ENCODE data around the gene FHIT. TPM values are rescaled to one million over a fixed set of nuclear protein-coding genes. Genes with fewer than 3 reads are reported as not detected.

The FHIT gene
- total and polyA plus RNA-seq, 10 of the 15 experiments (the other 5 are each of a cell fraction or from before 2014, with no cell fraction given): 4.2 to 14.9 (median 9.4) TPM

- ATAC-seq: no peak
- H3K4me1 ChIP-seq (ENCODE audit: control insufficient read depth, insufficient read depth, low read length): no peaks in the 10 kb centered on the region
Observed at GRCh38 chr3:60177726-60178125, 1073.5 kb downstream of the FHIT start.

More at GRCh38 chr3:60177726-60178125, 1073.5 kb downstream of the FHIT start:
- Histone ChIP-seq H3K4me3 (no peak overlapping the region), H3K79me2 (ENCODE audit: control insufficient read depth, insufficient read depth, low read length) (no peaks in the 10 kb centered on the region), H4K20me1 (ENCODE audit: control insufficient read depth, insufficient read depth) (no peaks in the 10 kb centered on the region), H3K4me2 (ENCODE audit: control insufficient read depth, insufficient read depth) (no peak overlapping the region), H3K27me3 (replicated peaks in 1 of 2; ENCODE audit: control insufficient read depth in 2 of 2, insufficient read depth in 2 of 2, low read length in 1 of 2) (no peaks in the 10 kb centered on the region), H3K9me3 (replicated peaks; ENCODE audit: control insufficient read depth, insufficient read depth, low read length) (no peaks in the 10 kb centered on the region), H3K9ac (ENCODE audit: control insufficient read depth, insufficient read depth, low read length) (no peak overlapping the region), H3K27ac (ENCODE audit: control insufficient read depth, insufficient read depth) (no peak overlapping the region), H3K36me3 (ENCODE audit: control insufficient read depth in 2 of 2, insufficient read depth in 2 of 2, low read length in 1 of 2) (no peaks in the 10 kb centered on the region), H2AFZ (ENCODE audit: control insufficient read depth, low read depth, low read length) (no peak overlapping the region)
- RAD21 ChIA-PET (ENCODE audit: unreplicated experiment): no interaction called here
- SMC1A ChIA-PET (ENCODE audit: uncharacterized antibody, unreplicated experiment): interaction anchor here (1.8 kb wide), 1 partner anchor 9 kb away, joined by 7 read pairs; no protein-coding TSS in a partner anchor
- BruUV-seq (replicated peaks): no TSS peak
- FAIRE-seq (no peak), DNase-seq (ENCODE audit: low read depth, low spot score) (no peak)
- intact Hi-C loops (cut with micrococcal nuclease; ENCODE audit: unreplicated experiment) (no loop called here), in situ Hi-C loops (cut with MboI) (no loop called here)
- CTCF ChIA-PET: interaction anchor here (2.0 kb wide), 1 partner anchor 10 kb away, joined by 5 read pairs; no protein-coding TSS in a partner anchor
- WGBS (ENCODE audit: insufficient coverage, insufficient replicate concordance, low lambda C conversion rate, missing lambda C conversion rate): 67% methylated on average over 2 of the region's 2 CpGs
- POLR2A ChIA-PET: interaction anchor here (0.6 kb wide), 1 partner anchor 1236 kb away, joined by 3 read pairs; no protein-coding TSS in a partner anchor
- no peak for TF ChIP-seq CREM (IDR thresholded peaks at IDR 0.05; ENCODE audit: low read depth)
- TF ChIP-seq POU2F2 (IDR thresholded peaks at IDR 0.05; ENCODE audit: borderline replicate concordance, low read depth, low read length): no peak
- TF ChIP-seq JUNB (IDR thresholded peaks at IDR 0.05): no peak
- no peak for TF ChIP-seq SRF (IDR thresholded peaks at IDR 0.05; ENCODE audit: low read depth in 2 of 2, low read length in 2 of 2)
- no peak for TF ChIP-seq BHLHE40 (IDR thresholded peaks at IDR 0.05; ENCODE audit: borderline replicate concordance in 1 of 2, low read depth in 2 of 2, low read length in 1 of 2)
- TF ChIP-seq CEBPB (IDR thresholded peaks at IDR 0.05; ENCODE audit: borderline replicate concordance in 1 of 2, low read depth in 2 of 2, low read length in 2 of 2): no peak
- no peak for TF ChIP-seq REST (IDR thresholded peaks at IDR 0.05; ENCODE audit: low read depth, low read length)
- no peak for TF ChIP-seq IKZF1 (conservative IDR thresholded peaks at IDR 0.05)
